Stimulated activated naive B cell treated with anti-CD40 and anti-IgM and Interleukin-4, amounts not matched to agents 10 μg/mL and 1 μg/mL and 100 μg/mL, for 72 hours (primary cell): ENCODE measurements around the gene TRPM3.
"Not testable (repeated sequence)": the region's sequence is repeated elsewhere in the genome, so short reads cannot be mapped to it uniquely, and the experiment has no call there.

Experiments
- ATAC-seq, 2 donors: fragments of 150-1000 bp; cut with Tn5 transposase; replicated peaks; 2 replicates each; pipeline ENCODE4 v1.10.0; 2021; ENCODE audit warnings: moderate library complexity in 1 of 2
- DNase-seq: peaks from one replicate; pipeline ENCODE4 v3.0.0; 2021
- H3K27ac Mint-ChIP-seq: one replicate; pipeline ENCODE4 v1.8.0; 2022; ENCODE audit warnings: mild to moderate bottlenecking, mixed read lengths
- H3K27me3 Mint-ChIP-seq, 2 donors: one replicate each; pipeline ENCODE4 v1.8.0; 2022; ENCODE audit warnings: mixed read lengths in 2 of 2
- H3K36me3 Mint-ChIP-seq, 2 donors: one replicate each; pipeline ENCODE4 v1.8.0; 2022; ENCODE audit warnings: mixed read lengths in 2 of 2, mild to moderate bottlenecking in 1 of 2
- H3K4me1 Mint-ChIP-seq, 2 donors: one replicate each; pipeline ENCODE4 v1.8.0; 2022; ENCODE audit warnings: mixed read lengths in 2 of 2, mild to moderate bottlenecking in 1 of 2
- H3K4me3 Mint-ChIP-seq, 2 donors: one replicate each; pipeline ENCODE4 v1.8.0; 2022; ENCODE audit warnings: mild to moderate bottlenecking in 2 of 2, mixed read lengths in 2 of 2, moderate library complexity in 1 of 2
- H3K9me3 Mint-ChIP-seq, 2 donors: one replicate each; pipeline ENCODE4 v1.8.0; 2022; ENCODE audit warnings: mixed read lengths in 2 of 2, mild to moderate bottlenecking in 1 of 2

Gene TRPM3

DNA sequence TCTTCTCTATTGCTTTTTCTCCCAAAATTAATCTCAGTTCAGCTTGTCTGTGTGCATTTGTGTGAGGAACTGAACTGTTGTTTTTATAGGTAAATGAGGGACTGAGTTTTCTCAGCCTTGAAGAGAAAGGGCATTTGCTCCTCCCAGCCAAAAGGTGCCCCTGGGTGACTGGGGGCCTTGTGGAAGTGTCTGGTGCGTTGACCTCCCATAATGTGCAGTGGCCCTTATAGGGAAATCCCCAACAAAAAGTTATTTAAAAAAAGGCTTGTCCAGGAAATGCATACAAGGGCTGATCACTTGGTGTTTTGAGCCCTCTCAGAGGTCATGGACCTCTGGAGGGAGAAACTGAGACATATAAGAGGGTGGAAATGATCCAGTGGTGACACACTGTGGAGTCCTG, 467.3 kb downstream of the TRPM3 start:
- peaks cover 0 to 9% of the 10 kb centered on the region in 2 donors for H3K4me1 Mint-ChIP-seq
- H3K27ac Mint-ChIP-seq, result no peak overlapping the region
- no peak overlapping the region for H3K4me3 Mint-ChIP-seq
- no peaks in the 10 kb centered on the region for H3K27me3 Mint-ChIP-seq
- DNase-seq, result no peak
- H3K36me3 Mint-ChIP-seq, result peaks cover 0 to 1% of the 10 kb centered on the region in 2 donors
- ATAC-seq, result peak; percentile 61 to 85
- peaks cover 3 to 4% of the 10 kb centered on the region in 2 donors for H3K9me3 Mint-ChIP-seq

DNA sequence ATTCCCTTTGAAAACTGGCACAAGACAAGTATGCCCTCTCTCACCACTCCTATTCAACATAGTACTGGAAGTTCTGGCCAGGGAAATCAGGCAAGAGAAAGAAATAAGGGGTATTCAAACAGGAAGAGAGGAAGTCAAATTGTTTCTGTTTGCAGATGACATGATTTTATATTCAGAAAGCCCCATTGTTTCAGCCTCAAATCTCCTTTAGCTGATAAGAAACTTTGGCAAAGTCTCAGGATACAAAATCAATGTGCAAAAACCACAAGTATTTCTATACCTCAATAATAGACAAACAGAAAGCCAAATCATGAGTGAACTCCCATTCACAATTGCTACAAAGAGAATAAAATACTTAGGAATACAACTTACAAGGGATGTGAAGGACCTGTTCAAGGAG, 476.8 kb downstream of the TRPM3 start:
- H3K36me3 Mint-ChIP-seq, H3K4me3 Mint-ChIP-seq, ATAC-seq, H3K27ac Mint-ChIP-seq, H3K9me3 Mint-ChIP-seq, DNase-seq, H3K4me1 Mint-ChIP-seq: not testable (repeated sequence)
- peaks cover 12 to 18% of the 10 kb centered on the region in 2 donors for H3K27me3 Mint-ChIP-seq

DNA sequence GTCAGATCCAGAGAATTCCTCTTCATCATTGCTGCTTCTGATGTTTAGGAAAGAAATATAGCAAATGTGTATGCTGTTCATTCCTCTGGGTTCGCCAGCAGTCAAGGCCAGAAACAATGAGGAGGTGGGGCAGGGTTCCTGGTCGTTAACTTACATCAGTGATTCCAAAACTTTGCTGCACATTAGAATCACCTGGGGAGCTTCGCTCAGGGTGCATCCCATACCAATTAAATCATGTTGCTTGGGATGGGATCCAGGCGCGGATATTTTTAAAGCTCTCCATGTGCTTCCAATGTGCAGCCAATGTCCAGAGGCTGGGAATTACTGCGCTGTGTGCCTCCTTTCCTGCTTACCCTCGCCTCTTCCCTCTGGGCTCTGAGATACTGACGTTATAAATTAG, 479.1 kb downstream of the TRPM3 start:
- no peak for DNase-seq
- H3K4me3 Mint-ChIP-seq, result no peak overlapping the region
- peaks cover 0 to 7% of the 10 kb centered on the region in 2 donors for H3K9me3 Mint-ChIP-seq
- no peak overlapping the region for H3K27ac Mint-ChIP-seq
- no peaks in the 10 kb centered on the region for H3K36me3 Mint-ChIP-seq
- H3K4me1 Mint-ChIP-seq, result no peaks in the 10 kb centered on the region
- H3K27me3 Mint-ChIP-seq, result peaks cover 12 to 18% of the 10 kb centered on the region in 2 donors
- ATAC-seq, result no peak

DNA sequence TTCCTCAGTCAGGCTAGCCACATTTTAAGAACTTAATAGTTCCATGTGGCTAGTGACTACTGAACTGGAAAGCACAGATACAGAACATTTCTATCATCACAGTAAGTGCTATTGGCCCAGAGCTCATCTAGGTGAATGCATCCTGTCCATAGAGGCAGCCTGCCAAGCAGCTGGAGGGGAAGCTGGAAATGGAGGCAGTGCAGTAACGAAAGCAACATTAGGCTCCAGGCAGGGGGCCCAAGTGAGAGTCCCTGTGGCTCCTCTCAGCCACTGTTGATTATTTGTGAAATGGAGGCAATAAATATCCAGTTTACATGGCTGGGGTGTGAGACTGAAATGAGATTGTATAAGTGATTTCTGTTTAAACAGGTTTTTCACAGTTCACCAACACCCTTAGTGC, 479.8 kb downstream of the TRPM3 start:
- DNase-seq (no peak), ATAC-seq (no peak)
- H3K4me3 Mint-ChIP-seq, result no peak overlapping the region
- peaks cover 12 to 18% of the 10 kb centered on the region in 2 donors for H3K27me3 Mint-ChIP-seq
- no peak overlapping the region for H3K27ac Mint-ChIP-seq
- no peaks in the 10 kb centered on the region for H3K36me3 Mint-ChIP-seq
- H3K4me1 Mint-ChIP-seq, result no peaks in the 10 kb centered on the region
- peaks cover 0 to 7% of the 10 kb centered on the region in 2 donors for H3K9me3 Mint-ChIP-seq

DNA sequence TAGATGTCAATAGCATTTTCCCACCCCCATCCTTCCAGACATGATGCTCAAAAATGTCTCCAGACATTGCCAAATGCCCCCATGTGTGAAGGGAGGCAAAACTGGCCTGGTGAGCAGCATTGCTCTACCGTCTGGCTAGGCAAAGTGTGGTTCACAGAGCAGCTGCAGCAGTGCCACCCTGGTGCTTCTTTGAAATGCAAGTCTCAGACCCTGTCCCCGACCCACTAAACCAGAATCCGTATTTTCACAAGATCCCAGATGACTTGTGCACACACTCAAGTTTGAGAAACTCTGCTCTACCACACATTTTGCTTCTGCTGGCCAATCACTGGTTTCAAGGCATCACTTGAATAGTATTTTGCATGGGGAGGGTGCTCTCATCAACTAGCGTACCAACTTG, 480.4 kb downstream of the TRPM3 start:
- peaks cover 8 to 14% of the 10 kb centered on the region in 2 donors for H3K27me3 Mint-ChIP-seq
- no peaks in the 10 kb centered on the region for H3K36me3 Mint-ChIP-seq
- H3K4me1 Mint-ChIP-seq, result no peaks in the 10 kb centered on the region
- H3K27ac Mint-ChIP-seq, result no peak overlapping the region
- ATAC-seq (no peak), DNase-seq (no peak)
- no peak overlapping the region for H3K4me3 Mint-ChIP-seq
- H3K9me3 Mint-ChIP-seq, result peaks cover 0 to 7% of the 10 kb centered on the region in 2 donors

DNA sequence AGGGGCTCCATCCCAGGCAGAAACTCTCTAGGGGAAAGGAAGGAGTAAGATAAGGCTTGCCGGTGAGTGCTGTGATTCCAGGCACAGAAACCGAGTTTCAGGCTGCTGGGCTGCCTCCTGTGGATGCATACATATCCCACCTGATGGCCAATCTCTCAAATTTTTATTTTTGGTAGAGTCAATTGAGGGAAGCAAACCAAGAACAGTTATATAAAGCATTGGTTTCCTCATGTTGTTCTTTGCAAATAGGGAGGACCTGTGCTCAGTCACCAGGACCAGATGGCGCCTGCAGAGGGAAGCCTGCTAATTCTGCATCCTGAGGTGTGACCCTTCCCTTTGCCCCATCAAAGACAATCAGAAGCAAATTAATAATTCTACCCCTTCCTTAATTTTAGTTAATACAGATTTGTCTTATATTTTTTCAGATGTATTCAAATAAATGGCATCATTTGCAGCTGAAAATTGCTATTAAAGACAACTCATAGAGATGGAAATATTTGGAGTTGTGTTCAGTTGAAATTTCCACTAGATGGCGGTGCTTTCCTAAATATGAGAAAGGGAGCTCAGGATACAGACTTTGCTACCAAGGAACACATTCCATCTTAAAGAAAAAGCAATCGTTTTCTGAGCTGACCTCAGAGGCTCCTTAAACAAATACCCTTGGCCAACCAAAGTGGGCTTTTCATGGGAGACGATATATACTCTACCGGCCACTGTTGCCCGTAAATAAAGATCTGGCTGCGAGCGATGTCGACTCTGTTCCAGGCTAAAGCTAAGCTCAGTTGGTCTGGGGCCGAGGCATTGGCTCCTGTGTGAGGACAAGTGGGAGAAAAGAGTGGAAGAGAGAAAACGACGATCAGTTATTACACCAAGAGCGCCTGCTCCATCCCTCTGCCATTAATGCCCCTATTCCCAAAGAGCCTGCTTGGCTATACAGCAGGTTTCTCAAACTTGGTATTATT, 481.3 kb downstream of the TRPM3 start:
- no peak overlapping the region for H3K4me3 Mint-ChIP-seq
- peaks cover 4 to 9% of the 10 kb centered on the region in 2 donors for H3K27me3 Mint-ChIP-seq
- peak; percentile 53 to 55 for ATAC-seq
- DNase-seq, result no peak
- H3K4me1 Mint-ChIP-seq, result no peaks in the 10 kb centered on the region
- no peak overlapping the region for H3K27ac Mint-ChIP-seq
- H3K36me3 Mint-ChIP-seq, result no peaks in the 10 kb centered on the region
- peaks cover 0 to 4% of the 10 kb centered on the region in 2 donors for H3K9me3 Mint-ChIP-seq

DNA sequence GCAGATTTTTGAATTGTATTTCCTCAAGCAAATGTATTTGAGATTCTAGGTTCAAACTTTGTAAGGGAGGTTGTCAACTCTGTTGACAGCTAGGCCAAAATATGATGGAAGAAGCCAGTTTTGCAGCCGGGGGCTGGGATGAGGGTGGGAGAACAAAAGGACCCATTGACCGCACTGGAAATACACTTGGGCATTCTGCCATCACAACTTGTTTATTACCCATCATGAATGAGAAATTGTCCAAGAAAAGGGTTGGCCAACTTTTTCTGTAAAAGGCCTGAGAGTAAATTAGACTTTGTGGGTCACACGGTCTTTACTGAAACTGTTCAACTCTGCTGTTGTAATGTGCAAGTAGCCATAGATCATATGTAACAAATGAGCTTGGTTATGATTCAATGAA, 485.6 kb downstream of the TRPM3 start:
- peaks cover 0 to 9% of the 10 kb centered on the region in 2 donors for H3K27me3 Mint-ChIP-seq
- no peak overlapping the region for H3K27ac Mint-ChIP-seq
- H3K4me3 Mint-ChIP-seq, result no peak overlapping the region
- no peaks in the 10 kb centered on the region for H3K4me1 Mint-ChIP-seq
- no peaks in the 10 kb centered on the region for H3K36me3 Mint-ChIP-seq
- ATAC-seq (no peak), DNase-seq (no peak)
- H3K9me3 Mint-ChIP-seq, result no peaks in the 10 kb centered on the region

DNA sequence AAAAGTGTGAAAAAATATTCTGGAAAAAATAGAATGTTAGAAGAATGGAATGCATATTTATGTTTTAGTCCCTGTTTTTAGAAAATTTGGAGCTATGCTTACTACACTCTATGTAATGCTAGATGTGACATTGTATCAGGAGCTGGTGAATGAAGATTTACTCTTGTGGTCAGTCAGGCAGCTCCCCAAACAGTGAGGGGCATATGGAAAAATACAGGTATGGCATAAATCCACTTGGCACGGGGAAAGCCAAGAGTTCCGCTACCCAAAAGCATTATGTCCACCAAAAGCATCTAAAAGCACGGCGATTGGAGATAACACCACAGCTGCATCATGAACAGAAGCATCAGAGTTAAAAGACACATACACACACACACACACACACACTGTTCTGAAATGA, 486.7 kb downstream of the TRPM3 start:
- H3K4me3 Mint-ChIP-seq, result no peak overlapping the region
- peaks cover 4 to 9% of the 10 kb centered on the region in 2 donors for H3K27me3 Mint-ChIP-seq
- no peaks in the 10 kb centered on the region for H3K9me3 Mint-ChIP-seq
- no peak overlapping the region for H3K27ac Mint-ChIP-seq
- ATAC-seq (no peak), DNase-seq (no peak)
- no peaks in the 10 kb centered on the region for H3K4me1 Mint-ChIP-seq
- no peaks in the 10 kb centered on the region for H3K36me3 Mint-ChIP-seq

DNA sequence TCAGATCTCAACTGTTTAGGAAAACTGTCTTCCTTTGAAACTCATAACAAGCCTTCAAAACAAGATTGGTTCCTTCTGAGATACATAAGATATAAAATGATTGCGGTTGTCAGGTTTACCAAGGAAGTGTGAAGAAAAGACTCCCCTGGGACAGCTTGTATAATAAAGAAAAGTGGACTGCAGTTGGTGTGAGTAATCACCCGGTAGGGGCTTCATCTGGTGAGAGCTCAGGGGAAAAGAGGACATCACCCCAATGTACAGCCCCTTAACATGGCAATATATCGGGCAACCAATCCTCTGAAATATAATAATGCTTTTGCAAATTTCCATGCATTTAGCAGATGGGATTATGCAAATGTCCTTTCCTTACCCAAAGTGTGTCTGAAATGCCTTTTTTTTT, 490.4 kb downstream of the TRPM3 start:
- DNase-seq, result no peak
- ATAC-seq, result no peak
- H3K4me1 Mint-ChIP-seq, result no peaks in the 10 kb centered on the region
- H3K36me3 Mint-ChIP-seq, result no peaks in the 10 kb centered on the region
- no peaks in the 10 kb centered on the region for H3K9me3 Mint-ChIP-seq
- peaks cover 15 to 18% of the 10 kb centered on the region in 2 donors for H3K27me3 Mint-ChIP-seq
- no peak overlapping the region for H3K4me3 Mint-ChIP-seq
- H3K27ac Mint-ChIP-seq, result no peak overlapping the region

DNA sequence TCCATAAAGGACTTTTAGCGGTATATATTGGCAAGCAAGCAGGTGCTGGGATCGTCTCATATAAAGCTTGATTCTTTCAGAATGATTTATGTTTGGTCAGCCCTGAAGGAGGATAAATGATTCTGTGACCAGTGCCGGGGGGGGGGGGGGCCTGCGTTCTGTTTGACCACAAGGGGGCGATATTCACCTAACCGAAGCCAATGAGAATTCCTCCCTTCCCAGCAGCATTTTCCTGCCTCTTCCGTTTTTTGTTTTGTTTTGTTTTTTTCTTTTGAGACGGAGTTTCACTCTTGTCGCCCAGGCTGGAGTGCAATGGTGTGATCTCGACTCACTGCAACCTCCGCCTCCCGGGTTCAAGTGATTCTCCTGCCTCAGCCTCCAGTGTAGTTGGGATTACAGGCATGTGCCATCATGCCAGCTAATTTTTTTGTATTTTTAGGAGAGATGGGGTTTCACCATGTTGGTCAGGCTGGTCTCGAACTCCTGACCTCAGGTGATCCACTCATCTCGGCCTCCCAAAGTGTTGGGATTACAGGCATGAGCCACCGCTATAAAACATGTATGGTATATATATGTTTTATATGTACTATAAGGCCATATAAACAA, 492.2 kb downstream of the TRPM3 start:
- not testable (repeated sequence) for H3K27ac Mint-ChIP-seq, DNase-seq, H3K4me1 Mint-ChIP-seq

DNA sequence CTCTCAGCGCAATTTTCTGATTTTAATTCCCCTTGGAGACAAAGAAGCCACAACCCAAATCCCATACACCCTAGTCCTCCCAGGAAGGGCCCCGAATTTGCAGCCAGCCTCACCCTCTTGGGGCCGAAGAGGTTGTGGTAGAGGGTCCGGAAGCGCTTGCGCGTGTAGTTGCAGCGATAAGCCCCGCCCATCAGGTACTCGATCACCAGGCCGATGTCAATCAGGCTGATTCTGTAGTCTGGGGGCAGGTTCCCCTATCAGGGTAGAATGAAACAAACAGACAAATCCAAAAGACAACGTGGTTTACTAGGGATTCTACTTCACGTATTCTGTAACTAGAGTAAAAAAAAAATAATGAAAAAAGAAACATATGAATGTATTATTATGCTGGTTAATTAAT, 496.3 kb downstream of the TRPM3 start:
- H3K36me3 Mint-ChIP-seq, result no peaks in the 10 kb centered on the region
- peaks cover 0 to 2% of the 10 kb centered on the region in 2 donors for H3K4me1 Mint-ChIP-seq
- H3K27ac Mint-ChIP-seq, result no peak overlapping the region
- ATAC-seq (peak in 1 of 2 donors; percentile 53), DNase-seq (no peak)
- H3K9me3 Mint-ChIP-seq, result no peaks in the 10 kb centered on the region
- no peak overlapping the region for H3K4me3 Mint-ChIP-seq
- H3K27me3 Mint-ChIP-seq, result peaks cover 6 to 28% of the 10 kb centered on the region in 2 donors

More for the DNA sequence above, 492.2 kb downstream of the TRPM3 start:
- H3K9me3 Mint-ChIP-seq, H3K36me3 Mint-ChIP-seq, ATAC-seq, H3K4me3 Mint-ChIP-seq: not testable (repeated sequence)
- H3K27me3 Mint-ChIP-seq, result peaks cover 10 to 23% of the 10 kb centered on the region in 2 donors

DNA sequence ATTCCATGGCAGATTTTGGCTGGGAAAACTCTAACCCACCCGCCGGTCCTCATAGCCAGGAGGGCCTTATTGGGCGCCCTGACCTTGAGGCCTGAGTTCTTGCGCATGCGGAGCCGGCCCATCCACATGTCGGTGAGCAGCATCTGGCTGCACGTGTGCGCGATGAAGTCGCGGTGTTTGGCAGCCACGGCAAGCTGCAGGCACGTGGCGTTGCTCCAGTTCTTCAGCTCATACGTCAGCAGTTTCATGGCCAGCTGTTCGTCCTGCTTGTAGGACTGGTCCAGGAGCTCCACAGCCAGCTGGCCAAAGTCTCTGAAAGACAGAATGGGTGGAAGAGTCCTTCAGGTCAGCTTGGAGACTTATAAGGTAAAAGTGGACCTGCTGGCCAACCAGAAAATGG, 502.6 kb downstream of the TRPM3 start:
- H3K27ac Mint-ChIP-seq, result no peak overlapping the region
- H3K36me3 Mint-ChIP-seq, result no peaks in the 10 kb centered on the region

DNA sequence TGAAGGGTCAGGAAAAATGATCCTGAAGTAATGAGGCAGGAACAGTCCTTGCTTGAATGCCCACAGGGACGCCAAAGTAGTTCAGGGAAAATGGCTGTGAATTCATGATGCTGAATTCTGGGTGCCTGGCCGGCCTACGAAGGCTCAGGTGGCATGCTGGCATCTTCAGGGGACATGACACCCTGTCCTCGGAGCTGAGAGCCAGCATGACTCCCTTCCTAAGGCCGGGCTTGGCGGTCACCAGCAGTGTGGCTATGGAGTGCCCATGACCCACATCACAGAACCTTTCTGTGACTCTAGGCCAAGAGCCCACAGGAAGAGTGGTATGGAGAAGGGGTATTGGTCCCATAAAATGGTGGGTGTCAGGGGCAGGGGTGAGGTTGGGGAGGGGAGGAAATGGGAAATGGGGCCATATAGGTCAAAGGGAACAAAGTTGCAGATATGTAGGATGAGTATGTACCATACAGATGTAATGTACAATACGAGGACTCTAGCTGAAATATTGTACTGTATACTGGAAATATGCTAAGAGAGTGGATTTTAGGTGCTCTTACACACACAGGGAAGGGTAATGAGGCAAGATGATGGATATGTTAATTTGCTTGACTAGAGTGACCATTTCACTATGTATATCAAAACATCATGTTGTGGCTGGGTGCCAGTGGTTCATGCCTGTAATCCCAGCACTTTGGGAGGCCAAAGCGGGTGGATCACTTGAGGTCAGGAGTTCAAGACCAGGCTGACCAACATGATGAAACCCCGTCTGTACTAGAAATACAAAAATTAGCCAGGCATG, 504.2 kb downstream of the TRPM3 start:
- no peak for ATAC-seq
- Mint-ChIP-seq H3K27me3 (no peaks in the 10 kb centered on the region), H3K4me3 (no peak overlapping the region), H3K36me3 (no peaks in the 10 kb centered on the region), H3K27ac (no peak overlapping the region), H3K4me1 (no peaks in the 10 kb centered on the region), H3K9me3 (no peaks in the 10 kb centered on the region)
- DNase-seq, result no peak

More for the DNA sequence above, 502.6 kb downstream of the TRPM3 start:
- Mint-ChIP-seq H3K4me3 (no peak overlapping the region), H3K9me3 (no peaks in the 10 kb centered on the region), H3K27me3 (peaks cover 0 to 4% of the 10 kb centered on the region in 2 donors), H3K4me1 (no peaks in the 10 kb centered on the region)
- DNase-seq (no peak), ATAC-seq (no peak)

DNA sequence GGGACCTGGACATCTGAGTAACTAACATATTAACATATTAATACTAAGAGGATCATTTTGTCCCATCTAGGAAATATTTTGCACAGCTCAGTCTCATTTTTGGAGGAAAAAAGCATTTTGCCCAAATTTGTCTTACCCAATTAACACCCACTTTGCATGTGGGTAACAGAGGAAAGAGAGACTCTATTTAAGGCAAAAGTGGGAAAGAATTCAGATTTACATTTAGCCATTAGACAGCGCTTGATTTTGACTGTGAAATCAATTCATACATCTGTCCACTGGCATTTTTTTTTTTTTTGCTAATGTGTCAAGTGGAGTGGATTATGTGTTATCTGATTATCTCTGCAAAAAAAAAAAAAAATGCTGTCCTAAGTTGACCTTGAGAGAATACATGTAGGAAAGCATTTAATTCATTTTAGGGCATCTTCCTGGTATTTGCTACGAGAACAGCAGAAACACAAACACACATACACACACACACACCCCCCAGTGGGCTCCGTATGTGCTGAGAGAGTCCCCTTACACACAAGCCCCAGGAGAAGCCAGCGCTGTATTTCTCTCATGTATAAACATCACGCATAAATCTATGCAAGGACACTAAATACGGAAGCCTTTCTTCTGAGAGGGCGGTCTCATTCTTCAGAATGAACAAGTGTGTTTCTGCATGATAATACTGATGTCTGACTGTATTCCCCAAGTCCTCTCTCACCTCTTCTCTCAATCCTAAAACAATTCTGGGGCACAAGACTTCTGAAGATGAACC, 505.0 kb downstream of the TRPM3 start:
- Mint-ChIP-seq H3K27ac (no peak overlapping the region), H3K4me3 (no peak overlapping the region), H3K9me3 (peaks cover 2 to 3% of the 10 kb centered on the region in 2 donors), H3K4me1 (no peaks in the 10 kb centered on the region), H3K36me3 (no peaks in the 10 kb centered on the region), H3K27me3 (no peaks in the 10 kb centered on the region)
- ATAC-seq (no peak), DNase-seq (no peak)
